Measurements from ENCODE around the gene DLL3.

GRCh38 chr19:39481229-39481545, 17.6 kb upstream of the DLL3 start:
- no peak for TF ChIP-seq CTCF (tag by site-specific recombination; IDR thresholded peaks at IDR 0.05)
- 0 out of 2 replicates have a peak, but pooled peaks have one; percentile 1 for TF ChIP-seq ZNF133 (tag by site-specific recombination; IDR thresholded peaks at IDR 0.05)
- no peak for TF ChIP-seq ZNF639 (tag by site-specific recombination; IDR thresholded peaks at IDR 0.05)
- no peak for TF ChIP-seq ZSCAN5A (tag by site-specific recombination; IDR thresholded peaks at IDR 0.05)
- no peak for TF ChIP-seq ZNF658 (tag by site-specific recombination; IDR thresholded peaks at IDR 0.05)
- no peak for TF ChIP-seq REPIN1 (tag by site-specific recombination; IDR thresholded peaks at IDR 0.05; ENCODE audit: low read depth)
- TF ChIP-seq ZNF660 (tag by site-specific recombination; IDR thresholded peaks at IDR 0.05), result no peak
